HG03025 (cell line): ENCODE measurements around the gene WAC.
"Not testable (repeated sequence)": the region's sequence is repeated elsewhere in the genome, so short reads cannot be mapped to it uniquely, and the experiment has no call there.

Source experiments
- ATAC-seq: cut with Tn5 transposase; IDR thresholded peaks from one replicate; pipeline ENCODE4 v1.9.1; 2021; ENCODE audit warnings: mild to moderate bottlenecking, moderate library complexity; ENCODE audit not compliant: unreplicated experiment, low FRiP score

WAC gene

DNA sequence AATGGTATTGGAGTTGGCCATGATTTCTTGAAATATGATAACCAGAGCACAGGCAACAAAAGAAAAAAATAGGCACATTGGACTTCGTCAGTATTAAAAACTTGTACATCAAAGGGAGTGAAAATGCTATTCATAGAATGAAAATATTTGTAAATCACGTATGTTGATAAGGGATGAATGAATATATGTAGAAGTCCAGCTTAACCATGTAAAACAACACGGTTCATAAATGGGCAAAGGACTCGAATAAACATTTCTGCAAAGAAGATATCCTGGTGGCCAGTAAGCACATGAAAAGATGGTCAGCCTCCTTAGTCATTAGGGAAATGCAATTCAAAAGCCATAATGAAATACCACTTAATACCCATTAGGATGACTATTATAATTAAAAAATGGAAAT is 68.1 kb downstream of the WAC start:
- no peak for ATAC-seq

DNA sequence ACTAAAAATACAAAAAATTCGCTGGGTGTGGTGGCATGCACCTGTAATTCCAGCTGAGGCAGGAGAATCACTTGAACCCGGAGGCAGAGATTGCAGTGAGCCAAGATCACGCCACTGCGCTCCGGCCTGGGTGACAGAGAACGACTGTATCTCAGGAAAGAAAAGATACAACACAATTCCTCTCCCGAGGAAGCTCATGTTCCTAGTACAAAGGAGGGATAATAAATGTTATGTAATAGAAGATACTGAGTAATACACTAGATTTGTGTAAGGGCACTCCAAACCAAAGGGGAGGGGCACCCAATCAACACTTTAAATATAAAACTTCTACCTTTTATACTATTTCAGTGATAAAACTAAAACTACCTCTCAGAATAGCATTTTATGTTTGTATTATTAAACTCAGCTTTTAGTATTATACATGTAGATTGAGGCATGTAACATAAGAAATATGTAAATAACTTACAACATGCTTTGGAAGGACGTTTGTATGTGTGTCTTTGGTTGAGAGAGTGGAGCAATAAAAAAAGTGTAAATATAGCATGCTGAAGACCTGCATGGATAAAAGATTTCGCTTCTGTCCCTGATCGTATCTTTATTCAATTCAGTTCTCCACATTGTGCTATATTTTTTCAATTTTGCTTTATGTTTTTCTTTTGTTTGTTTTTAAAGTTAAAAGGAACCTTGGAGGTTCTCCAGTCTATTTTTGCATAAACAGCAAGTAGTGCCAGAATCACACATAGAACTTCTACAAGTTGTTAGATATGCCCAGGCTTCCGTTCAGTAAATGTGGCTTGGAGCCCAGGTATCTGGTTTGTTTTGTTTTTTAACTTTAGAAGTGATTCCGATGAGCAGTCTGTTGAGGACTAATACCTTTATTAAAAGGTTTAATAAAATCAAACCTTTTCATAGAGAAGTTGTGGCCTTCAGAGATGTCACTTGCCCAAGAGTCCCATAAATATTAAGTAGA is 71.9 kb downstream of the WAC start:
- no peak for ATAC-seq

DNA sequence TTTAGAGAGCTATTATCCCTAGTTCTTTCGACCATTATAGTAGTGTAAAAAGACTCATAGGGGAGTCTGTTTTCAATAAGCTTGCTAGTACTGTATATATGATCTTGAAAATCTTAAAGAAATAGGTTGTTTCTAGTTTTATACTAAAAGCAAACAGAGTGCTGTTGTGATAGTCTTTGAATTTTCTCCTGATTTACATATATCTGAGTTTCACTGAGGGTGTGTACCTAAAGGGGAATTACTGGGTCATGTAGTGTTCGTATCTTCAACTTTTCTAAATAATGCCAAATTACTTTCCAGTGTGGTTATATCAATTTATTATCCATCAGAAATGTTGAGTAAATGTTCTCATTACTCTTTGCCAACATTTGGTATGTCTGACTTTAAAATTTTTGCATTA is 73.7 kb downstream of the WAC start:
- ATAC-seq = no peak

DNA sequence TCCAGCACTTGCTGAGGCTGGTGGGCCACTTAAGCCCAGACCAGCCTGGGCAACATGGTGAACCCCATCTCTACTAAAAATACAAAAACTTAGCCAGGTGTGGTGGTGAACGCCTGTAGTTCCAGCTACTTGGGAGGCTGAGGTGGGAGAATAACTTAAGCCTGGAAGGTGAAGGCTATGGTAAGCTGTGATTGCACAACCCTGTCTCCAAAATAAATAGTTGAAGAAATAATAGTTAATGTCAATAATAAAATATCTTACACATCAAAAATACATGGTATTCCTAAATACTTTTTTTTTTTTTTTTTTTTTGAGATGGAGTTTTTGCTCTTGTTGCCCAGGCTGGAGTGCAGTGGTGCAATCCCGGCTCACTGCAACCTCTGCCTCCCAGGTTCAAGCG is 76.7 kb downstream of the WAC start:
- not testable (repeated sequence) for ATAC-seq

DNA sequence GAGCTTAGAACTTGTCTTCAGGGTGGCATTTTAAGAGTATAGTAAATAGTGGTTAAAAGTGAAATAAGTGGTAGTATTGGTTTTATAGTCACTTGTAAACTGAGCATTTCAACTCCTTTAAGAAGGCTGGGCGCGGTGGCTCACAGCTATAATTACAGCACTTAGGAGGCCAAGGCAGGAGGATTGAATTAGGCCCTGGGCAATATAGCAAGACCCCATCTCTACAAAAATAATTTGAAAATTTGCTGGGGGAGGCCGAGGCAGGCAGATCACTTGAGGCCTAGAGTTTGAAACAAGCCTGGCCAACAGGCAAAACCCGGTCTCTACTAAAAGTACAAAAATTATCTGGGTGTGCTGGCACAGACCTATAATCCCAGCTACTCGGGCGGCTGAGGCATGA is 80.0 kb downstream of the WAC start:
- ATAC-seq = no peak

DNA sequence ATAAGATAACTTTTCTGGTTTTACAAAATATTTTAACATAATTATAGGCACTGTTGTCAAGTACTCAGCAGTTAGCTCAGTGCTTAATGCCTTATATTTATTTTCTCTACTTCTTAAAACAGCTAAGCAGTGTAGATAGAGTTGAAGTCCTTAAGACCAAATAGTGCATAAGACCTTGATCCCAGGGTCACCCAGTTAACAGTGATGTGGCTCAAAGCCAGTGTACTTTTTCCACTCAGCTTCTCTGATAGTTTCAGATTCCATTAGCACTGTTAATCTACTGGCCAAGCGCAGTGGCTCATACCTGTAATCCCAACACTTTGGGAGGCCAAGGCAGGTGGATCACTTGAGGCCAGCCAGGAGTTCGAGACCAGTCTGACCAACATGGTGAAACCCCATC is 83.6 kb downstream of the WAC start:
- ATAC-seq = no peak

DNA sequence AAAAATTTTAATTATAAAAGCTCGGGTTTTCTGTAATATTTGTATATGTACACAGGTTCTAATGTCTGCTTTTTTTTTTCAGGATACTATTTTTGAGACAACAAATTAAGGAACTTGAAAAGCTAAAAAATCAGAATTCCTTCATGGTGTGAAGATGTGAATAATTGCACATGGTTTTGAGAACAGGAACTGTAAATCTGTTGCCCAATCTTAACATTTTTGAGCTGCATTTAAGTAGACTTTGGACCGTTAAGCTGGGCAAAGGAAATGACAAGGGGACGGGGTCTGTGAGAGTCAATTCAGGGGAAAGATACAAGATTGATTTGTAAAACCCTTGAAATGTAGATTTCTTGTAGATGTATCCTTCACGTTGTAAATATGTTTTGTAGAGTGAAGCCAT is 86.5 kb downstream of the WAC start:
- ATAC-seq = no peak

DNA sequence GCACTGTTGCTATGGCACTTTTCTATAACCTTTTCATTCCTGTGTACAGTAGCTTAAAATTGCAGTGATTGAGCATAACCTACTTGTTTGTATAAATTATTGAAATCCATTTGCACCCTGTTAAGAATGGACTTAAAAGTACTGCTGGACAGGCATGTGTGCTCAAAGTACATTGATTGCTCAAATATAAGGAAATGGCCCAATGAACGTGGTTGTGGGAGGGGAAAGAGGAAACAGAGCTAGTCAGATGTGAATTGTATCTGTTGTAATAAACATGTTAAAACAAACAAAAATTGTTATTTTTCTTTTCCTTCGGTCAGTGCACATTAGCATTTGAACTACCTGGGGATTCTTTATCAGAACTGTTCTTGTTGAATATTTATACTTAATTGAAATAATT is 87.3 kb downstream of the WAC start:
- ATAC-seq = no peak

DNA sequence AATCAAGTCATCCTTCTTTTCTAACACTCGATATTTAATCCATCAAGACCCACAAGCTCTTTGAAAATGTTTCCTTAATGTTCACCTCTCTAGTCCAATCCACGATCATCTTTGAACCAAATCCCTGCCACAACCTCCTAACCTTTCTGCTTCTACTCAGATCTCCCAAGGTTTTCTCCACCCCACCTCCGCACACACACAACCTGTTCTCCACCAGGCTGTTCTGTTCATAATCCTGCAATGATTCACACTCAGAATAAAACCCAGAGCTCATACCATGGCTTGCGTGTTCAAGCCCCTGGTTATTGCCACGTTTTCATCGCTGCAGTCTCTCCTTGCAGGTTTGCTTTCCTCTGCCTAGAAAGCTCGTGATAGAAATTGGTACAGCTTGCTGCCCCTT is 90.6 kb downstream of the WAC start:
- ATAC-seq = no peak

DNA sequence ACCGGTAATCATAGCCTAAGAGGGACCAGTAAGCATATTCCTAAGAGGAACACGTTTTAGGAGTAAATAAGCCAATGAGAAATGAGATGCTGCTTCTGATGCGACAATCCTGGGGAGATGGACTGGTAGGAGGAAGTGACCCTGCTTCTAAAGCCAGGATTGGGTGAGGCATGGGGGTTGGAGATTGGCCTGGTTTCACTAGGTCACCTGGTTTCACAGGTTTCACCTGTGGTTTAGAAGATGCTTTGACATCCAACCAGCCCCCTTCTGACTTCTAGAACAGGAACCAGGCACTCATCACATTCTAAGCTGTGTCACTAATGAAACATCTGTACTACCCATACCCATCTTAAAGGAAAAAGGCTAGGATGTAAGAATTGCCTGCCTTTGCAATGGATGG is 91.4 kb downstream of the WAC start:
- ATAC-seq = no peak

DNA sequence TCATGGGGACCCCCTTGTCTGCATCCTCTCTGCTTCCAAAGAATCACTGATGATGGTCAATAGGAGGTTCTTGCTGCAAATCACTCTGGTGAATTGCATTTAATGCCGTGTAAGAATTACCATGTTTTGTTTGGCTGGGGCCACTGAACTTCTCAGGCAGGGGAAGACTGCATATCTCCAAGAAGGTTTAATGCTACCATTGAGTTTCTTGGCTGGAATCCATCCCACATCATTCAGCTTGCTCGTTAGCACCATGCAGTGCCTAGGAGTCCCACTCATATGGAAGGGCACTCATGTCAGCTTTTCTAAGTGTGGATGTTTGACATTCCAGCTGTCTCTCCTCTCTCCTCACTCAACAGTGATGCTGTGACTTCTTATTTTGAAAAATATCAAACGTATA is 94.2 kb downstream of the WAC start:
- no peak for ATAC-seq

DNA sequence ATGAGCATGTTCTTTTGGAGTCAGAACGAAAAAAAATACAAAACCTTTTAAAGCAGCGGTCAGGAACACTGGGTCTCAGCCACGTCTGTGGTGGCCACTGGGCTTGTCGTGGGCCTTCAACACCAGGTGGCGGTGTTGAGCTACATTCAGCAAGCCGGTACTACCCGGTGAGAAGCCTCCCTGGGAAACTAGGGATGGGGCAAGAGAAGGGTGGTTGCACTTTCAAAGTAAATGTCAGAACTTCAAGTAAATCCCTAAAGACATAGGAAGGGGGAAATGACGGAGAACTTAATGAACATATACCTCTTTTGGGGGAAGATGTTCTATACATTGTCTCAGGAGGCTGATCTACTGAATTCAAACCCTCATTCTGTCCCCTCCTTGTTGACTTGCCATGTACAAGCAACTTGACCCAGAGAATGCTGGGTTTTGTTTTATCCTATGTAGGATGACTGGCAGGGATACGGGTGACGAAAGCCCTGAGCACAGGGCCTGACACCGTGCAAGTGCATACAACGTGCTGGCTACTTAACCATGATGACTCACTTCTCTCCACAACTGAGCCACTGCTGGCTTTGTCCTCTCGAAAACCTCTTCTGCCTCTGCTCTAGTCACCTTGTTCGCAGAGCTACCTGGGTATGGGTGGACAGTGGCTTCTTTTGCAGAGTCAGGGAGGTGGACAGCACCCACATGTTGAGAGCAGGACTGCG is 95.4 kb downstream of the WAC start:
- ATAC-seq = peak; percentile 61

DNA sequence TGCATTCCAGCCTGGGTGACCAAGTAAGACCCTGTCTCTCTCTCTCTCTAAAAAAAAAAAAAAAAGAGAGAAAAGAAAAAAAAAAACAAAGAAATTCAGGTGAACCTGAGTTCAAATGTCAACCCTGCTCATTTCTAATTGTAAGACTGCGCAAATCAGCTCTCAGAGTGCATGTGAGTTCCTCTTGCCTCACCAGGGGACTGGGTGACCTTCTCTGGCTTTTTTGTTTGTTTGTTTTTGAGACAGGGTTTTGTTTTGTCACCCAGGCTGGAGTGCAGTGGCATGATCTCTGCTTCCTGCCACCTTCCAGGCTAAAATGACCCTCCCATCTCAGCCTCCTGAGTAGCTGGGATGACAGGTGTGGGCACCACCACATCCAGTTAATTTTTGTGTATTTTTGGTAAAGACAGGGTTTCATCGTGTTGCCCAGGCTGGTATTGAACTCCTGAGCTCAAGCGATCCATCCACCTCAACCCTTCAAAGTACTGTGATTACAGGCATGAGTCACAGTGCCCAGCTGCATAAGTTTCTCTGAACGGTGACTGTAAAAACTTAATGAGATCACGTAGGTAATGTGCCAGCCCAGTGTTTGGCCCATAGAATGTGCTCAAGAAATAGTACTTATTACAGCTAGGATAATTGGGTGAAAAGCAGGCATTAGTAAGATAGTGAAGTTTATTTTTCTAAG is 99.1 kb downstream of the WAC start:
- no peak for ATAC-seq

DNA sequence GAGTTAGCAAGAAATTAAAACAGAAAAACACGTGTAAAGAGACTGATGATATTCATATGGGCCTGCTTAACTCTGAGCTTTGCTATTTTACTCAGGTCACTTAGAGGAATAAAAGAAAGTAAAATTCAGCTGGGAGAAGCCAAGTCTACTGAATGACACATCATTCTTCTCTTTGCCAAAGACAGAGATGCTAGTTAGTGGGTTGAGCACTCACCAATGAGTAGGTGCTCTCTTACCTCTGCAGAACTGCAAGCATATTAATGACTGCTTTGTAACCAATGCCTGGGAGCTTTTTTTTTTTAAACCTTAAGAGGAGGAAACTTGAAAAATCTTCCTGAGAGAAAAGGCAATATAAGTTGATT is 99.6 kb downstream of the WAC start:
- ATAC-seq = no peak

DNA sequence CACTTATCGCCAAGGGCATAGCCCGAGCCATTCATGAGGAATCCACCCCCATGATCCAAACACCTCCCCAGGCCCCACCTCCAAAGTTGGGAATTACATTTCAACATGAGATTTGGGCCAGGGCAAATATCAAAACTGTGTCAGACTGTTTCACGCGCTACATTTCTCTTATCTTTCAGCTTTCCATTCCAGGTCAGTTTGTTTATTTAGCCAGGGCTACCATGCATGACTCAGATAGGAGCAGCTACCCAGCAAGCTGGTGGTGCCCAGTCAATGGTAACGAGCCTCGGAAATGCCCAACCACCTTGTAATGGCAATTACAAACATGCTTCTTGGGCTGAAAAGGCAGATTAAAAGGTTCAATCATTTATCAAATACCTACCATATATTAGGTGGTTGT is 100.8 kb downstream of the WAC start:
- ATAC-seq = no peak

DNA sequence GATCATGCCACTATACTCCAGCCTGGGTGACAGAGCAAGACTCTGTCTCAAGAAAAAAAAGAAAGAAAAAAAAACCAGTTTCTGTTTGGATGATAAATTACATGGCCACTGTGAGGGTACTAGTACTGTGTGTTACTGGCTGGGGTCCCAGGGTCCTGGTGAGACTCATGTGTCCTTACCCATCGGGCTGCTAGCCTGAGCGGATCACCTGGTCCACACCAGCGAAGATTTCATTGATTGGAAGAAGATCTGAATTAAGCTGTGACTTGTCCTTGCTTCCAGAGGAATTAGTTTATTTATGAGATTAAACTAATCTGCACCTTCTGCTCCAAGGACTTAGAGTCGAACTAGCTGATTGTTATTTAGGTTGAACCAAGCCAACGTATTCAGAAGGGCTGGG is 104.4 kb downstream of the WAC start:
- ATAC-seq = no peak

DNA sequence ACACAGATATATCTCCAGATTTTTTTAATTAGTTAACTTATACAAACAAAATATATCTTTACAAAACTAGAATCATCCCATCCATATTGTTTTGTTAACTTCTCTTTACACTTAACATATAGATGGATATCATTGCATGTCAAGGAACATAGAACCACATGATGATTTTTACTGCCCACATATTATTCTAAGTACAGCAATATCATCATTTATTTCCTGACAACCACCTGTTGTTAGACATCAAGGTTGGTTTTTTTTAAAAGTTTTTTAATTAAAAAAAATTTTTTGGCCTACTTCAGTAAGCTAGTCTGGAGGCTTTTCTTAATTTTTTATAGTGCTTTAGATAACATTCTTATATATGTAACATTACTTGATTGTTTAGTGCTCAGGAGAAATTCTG is 105.5 kb downstream of the WAC start:
- ATAC-seq = no peak

DNA sequence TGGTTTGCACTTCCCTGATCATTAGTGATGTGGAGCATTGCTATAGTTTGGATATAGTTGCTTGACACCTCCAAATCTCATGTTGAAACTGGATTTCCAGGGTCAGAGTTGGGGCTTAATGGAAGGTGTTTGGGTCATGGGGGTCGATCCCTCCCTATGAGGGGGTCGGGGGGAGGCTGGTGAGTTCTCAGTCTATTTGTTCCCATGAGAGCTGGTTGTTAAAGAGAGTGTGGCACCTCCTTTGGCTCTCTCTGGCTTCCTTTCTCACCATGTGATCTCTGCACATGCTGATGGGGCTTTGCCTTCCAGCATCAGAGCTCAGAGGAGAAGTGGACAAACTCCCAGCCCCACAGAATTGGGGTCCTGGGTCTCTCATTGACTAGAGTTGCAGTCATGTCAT is 107.6 kb downstream of the WAC start:
- no peak for ATAC-seq

DNA sequence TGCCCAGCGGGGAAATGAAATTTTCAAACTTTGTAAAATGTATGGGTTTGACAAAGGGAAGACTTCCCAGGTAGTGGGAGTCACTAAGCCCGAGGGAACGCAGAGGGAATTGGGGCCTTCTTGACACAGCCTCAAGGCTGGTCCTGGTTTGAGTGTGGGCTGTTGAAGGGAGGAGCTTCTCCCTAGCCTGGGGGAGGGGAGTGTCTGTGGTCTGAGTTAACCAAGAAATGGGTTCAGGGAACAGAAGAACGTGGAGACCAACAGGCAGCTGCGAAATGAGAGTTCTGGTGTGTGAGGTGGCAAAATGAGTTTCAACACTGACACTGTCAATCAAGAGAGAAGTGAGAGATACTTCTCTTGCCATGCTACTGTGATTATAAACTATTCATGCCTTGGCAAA is 111.7 kb downstream of the WAC start:
- ATAC-seq = no peak

DNA sequence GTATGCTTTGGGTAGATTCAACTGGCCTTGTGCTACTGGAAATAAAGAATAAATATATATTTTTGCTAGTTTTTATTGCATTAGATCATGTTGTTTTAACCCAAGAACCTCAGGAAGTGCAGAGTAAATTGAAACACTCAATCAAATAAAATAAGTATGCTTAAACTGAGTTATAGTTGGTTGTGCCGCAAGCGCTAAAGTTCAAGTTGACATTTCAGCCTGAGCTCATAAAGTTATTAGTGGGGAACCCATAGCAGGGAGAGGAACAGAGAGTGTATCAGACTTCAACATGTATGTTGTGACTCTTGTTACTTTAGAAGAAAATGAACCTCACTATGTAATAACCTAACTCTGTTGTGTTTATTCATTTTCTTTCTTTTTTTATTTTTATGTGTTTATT is 119.2 kb downstream of the WAC start:
- no peak for ATAC-seq

DNA sequence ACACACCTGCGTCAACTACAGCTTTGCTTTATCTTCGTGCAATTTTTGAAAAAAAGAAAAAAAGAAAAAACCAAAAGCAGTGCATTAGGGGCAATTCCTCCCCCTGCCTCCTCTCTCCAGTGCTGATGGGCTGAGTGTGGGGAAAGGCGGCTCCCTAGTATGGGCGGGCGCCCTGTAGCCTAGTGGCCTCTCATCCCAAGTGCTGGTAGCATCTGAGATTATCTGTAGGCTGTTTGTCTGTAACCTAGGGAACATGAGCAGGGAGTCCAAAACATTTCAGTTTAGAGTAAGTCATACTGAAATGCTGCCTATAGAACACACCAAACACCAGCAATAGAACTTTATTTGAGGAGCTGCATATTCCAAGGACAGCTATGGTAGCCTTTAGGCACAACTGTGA is 119.8 kb downstream of the WAC start:
- no peak for ATAC-seq
